Heart left ventricle (tissue), 13 donors: ENCODE data around the gene AUH.

Experiments used
- CTCF ChIP-seq, 12 donors: fragments of 200-600 bp; sonication (generic) in 4 of 12; IDR thresholded peaks; one replicate each; pipeline versions ENCODE4 v1.5.0 to v1.8.0; 2018 to 2022; ENCODE audit warnings: antibody characterized with exemption in 12 of 12, mild to moderate bottlenecking in 5 of 12
- POLR2A ChIP-seq, 2 donors: fragments of 450-650 bp; IDR thresholded peaks; one replicate each; pipeline ENCODE4 v1.6.1; 2017; ENCODE audit warnings: antibody characterized with exemption in 2 of 2, mild to moderate bottlenecking in 2 of 2, moderate library complexity in 2 of 2
- donor health status: ischemic (EF 13 %, LVEDD 7.1; RV severe dilation, severe dysfunction).
- donor health status: DM: no; HTN: yes; CAD: no.
- donor health status: DM: no; HTN: no; CAD: no.
- donor health status: ischemic (EF 25% LVEDD 6.9; RV normal size, moderate dysfunction).
- donor health status: ischemic (EF 25% LVEDD 5.7; RV mildly dilated, moderate dysfunction).
- donor health status: ischemic (EF 35%, LVEDD 5.7; RV mildly dilated, moderate dysfunction).
- donor health status: nonischemic (EF 11% LVEDD 7.7; RV severe dilation, severe dysfunction).
- donor health status: DM: yes; HTN: yes; CAD: no.
- donor health status: PGD.
- donor health status: ischemic (EF 29% LVEDD 5.4; RV normal size, mild dysfunction).
- donor health status: nonischemic (EF 23%, LVEDD 6.1; RV moderate dilation, normal function).

DNA sequence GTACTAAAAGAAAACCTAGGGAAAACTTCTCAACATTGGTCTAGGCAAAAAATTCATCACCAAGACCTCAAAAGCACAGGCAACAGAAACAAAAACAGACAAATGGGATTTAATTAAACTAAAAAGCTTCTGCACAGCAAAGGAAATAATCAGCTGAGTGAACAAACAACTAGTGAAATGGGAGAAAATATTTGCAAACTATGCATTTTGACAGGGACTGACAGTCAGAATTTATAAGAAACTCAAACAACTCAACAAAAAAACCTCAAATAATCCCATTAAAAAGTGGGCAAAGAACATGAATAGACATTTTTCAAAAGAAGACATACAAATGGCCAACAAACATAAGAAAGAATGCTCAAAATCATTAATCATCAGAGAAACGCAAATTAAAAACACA lies 189.4 kb downstream of the AUH start:
- no peak for TF ChIP-seq CTCF (IDR thresholded peaks at IDR 0.05)
- TF ChIP-seq POLR2A (IDR thresholded peaks at IDR 0.05): no peak
